Liver (tissue), 9 donors: Measurements from ENCODE around the gene TMEM40. TPM values are rescaled to one million over a fixed set of nuclear protein-coding genes. Genes with fewer than 3 reads are reported as not detected.

Experiments used
- DNase-seq: peaks from one replicate; pipeline ENCODE4 v3.0.0-alpha.2; 2017; ENCODE audit warnings: low spot score
- H3K27ac ChIP-seq, 2 donors: one replicate each; pipeline ENCODE4 v1.7.0; 2013; ENCODE audit warnings: inconsistent platforms in 2 of 2, low read length in 2 of 2, control low read depth in 1 of 2, low read depth in 1 of 2, mild to moderate bottlenecking in 1 of 2
- H3K27me3 ChIP-seq, 4 donors: one replicate each; pipeline versions ENCODE4 v1.6.1 to v1.7.0; 2013; ENCODE audit warnings: low read length in 3 of 4, inconsistent platforms in 1 of 4, mild to moderate bottlenecking in 1 of 4, moderate library complexity in 1 of 4; ENCODE audit not compliant: control insufficient read depth in 4 of 4, insufficient read depth in 4 of 4
- H3K36me3 ChIP-seq, 4 donors: one replicate each; pipeline versions ENCODE4 v1.6.1 to v1.7.0; 2013; ENCODE audit warnings: low read length in 3 of 4, mild to moderate bottlenecking in 3 of 4, low read depth in 1 of 4, moderate library complexity in 1 of 4; ENCODE audit not compliant: control insufficient read depth in 4 of 4, insufficient read depth in 3 of 4
- H3K4me1 ChIP-seq, 4 donors: one replicate each; pipeline versions ENCODE4 v1.6.1 to v1.7.0; 2013; ENCODE audit warnings: low read length in 3 of 4, mild to moderate bottlenecking in 3 of 4, moderate library complexity in 1 of 4; ENCODE audit not compliant: control insufficient read depth in 4 of 4, insufficient read depth in 4 of 4
- H3K4me3 ChIP-seq, 3 donors: one replicate each; pipeline versions ENCODE4 v1.6.1 to v1.7.0; 2013; ENCODE audit warnings: low read length in 3 of 3, control low read depth in 1 of 3, low read depth in 1 of 3, mild to moderate bottlenecking in 1 of 3
- H3K9ac ChIP-seq, 2 donors: one replicate each; pipeline ENCODE4 v1.7.0; 2013; ENCODE audit warnings: low read length in 2 of 2, mild to moderate bottlenecking in 2 of 2, moderate library complexity in 2 of 2, control low read depth in 1 of 2, low read depth in 1 of 2
- H3K9me3 ChIP-seq, 4 donors: one replicate each; pipeline versions ENCODE4 v1.6.1 to v1.7.0; 2013; ENCODE audit warnings: low read length in 3 of 4; ENCODE audit not compliant: control insufficient read depth in 4 of 4
- ATF3 ChIP-seq: IDR thresholded peaks from 2 replicates; pipeline ENCODE4 v1.6.1; 2016; ENCODE audit warnings: antibody characterized with exemption
- CTCF ChIP-seq: fragments of 150-350 bp; IDR thresholded peaks from 2 replicates; pipeline ENCODE4 v1.5.1; 2017; ENCODE audit warnings: improper control_type of control experiment, low read depth, low read length; ENCODE audit not compliant: missing input control
- EGR1 ChIP-seq, 2 donors: IDR thresholded peaks; 2 replicates each; pipeline ENCODE4 v1.6.1; 2016 to 2018; ENCODE audit warnings: antibody characterized with exemption in 2 of 2, low read depth in 2 of 2
- FOXA1 ChIP-seq: IDR thresholded peaks from 2 replicates; pipeline ENCODE4 v1.6.1; 2016; ENCODE audit warnings: antibody characterized with exemption
- FOXA2 ChIP-seq: IDR thresholded peaks from 2 replicates; pipeline ENCODE4 v1.6.1; 2016; ENCODE audit warnings: antibody characterized with exemption
- GABPA ChIP-seq, 2 donors: IDR thresholded peaks in 1 of 2; conservative IDR thresholded peaks in 1 of 2; 2 replicates each; pipeline ENCODE4 v1.6.1; 2016; ENCODE audit warnings: antibody characterized with exemption in 2 of 2, mild to moderate bottlenecking in 1 of 2, moderate library complexity in 1 of 2
- HNF4A ChIP-seq, 2 donors: conservative IDR thresholded peaks; 2 replicates each; pipeline ENCODE4 v1.6.1; 2016; ENCODE audit warnings: antibody characterized with exemption in 2 of 2, mild to moderate bottlenecking in 2 of 2
- JUND ChIP-seq, 2 donors: IDR thresholded peaks; 2 replicates each; pipeline ENCODE4 v1.6.1; 2016; ENCODE audit warnings: antibody characterized with exemption in 2 of 2
- MAX ChIP-seq: IDR thresholded peaks from 2 replicates; pipeline ENCODE4 v1.6.1; 2016; ENCODE audit warnings: antibody characterized with exemption
- NR2F2 ChIP-seq: IDR thresholded peaks from 2 replicates; pipeline ENCODE4 v1.6.1; 2016; ENCODE audit warnings: antibody characterized with exemption
- REST ChIP-seq: IDR thresholded peaks from 2 replicates; pipeline ENCODE4 v1.6.1; 2016; ENCODE audit warnings: antibody characterized with exemption, mild to moderate bottlenecking
- RXRA ChIP-seq, 2 donors: IDR thresholded peaks; 2 replicates each; pipeline ENCODE4 v1.6.1; 2017 to 2018; ENCODE audit warnings: antibody characterized with exemption in 2 of 2, mild to moderate bottlenecking in 1 of 2
- SP1 ChIP-seq: IDR thresholded peaks from 2 replicates; pipeline ENCODE4 v1.6.1; 2018; ENCODE audit warnings: antibody characterized with exemption, mild to moderate bottlenecking
- TAF1 ChIP-seq: conservative IDR thresholded peaks from 2 replicates; pipeline ENCODE4 v1.6.1; 2016; ENCODE audit warnings: antibody characterized with exemption, mild to moderate bottlenecking
- YY1 ChIP-seq: IDR thresholded peaks from 2 replicates; pipeline ENCODE4 v1.6.1; 2016; ENCODE audit warnings: antibody characterized with exemption, mild to moderate bottlenecking
- ZBTB33 ChIP-seq: IDR thresholded peaks from 2 replicates; pipeline ENCODE4 v1.6.1; 2016; ENCODE audit warnings: antibody characterized with exemption
- WGBS: extraction: QIAGEN DNeasy Blood & Tissue Kit; methylation state at CpG from one replicate; pipeline ENCODE4 v1.1.7; 2013; 5-methylcytosine and 5-hydroxymethylcytosine counted together
- polyA plus RNA-seq, 2 donors: library from polyadenylated mRNA; stranded (reverse) in 1 of 2; unstranded in 1 of 2; fragments of 200-250 nt in 1 of 2; fragments of >200 nt in 1 of 2; fragmentation: Nextera tagmentation in 1 of 2; extraction: Ambion mirVana in 1 of 2; gene quantifications; one replicate each; pipeline versions ENCODE4 v1.2.1 to v1.2.3, GENCODE V29; 2013 to 2015
- total RNA-seq, 2 donors: library from RNA; depleted of rRNA; stranded (reverse); fragments of >200 nt; gene quantifications; one replicate each; pipeline ENCODE4 v1.2.3, GENCODE V29; 2014
- donor health status: healthy.
- donor health status: healthy.
- donor health status: healthy.
- donor health status: healthy.
- donor health status: healthy.

TMEM40 gene
- total and polyA plus RNA-seq, 4 donors: 0.57 to 0.79 TPM; not detected in 2

GRCh38 chr3:12807066-12807465 lies 48.0 kb upstream of the TMEM40 start:
- TF ChIP-seq YY1: no peak
- TF ChIP-seq SP1: no peak
- no peak for TF ChIP-seq CTCF
- no peak for TF ChIP-seq ATF3
- TF ChIP-seq REST: no peak
- TF ChIP-seq RXRA (IDR thresholded peaks at IDR 0.05): no peak
- TF ChIP-seq FOXA2: no peak
- TF ChIP-seq MAX: no peak
- TF ChIP-seq TAF1: no peak
- peaks cover 0 to 7% (median 5%) of the 10 kb centered on the region in 4 donors for H3K4me1 ChIP-seq
- 96% methylated on average over 9 of the region's 9 CpGs for WGBS
- no peaks in the 10 kb centered on the region for H3K27me3 ChIP-seq
- no peaks in the 10 kb centered on the region for H3K9me3 ChIP-seq
- peaks cover 0 to 2% (median 0%) of the 10 kb centered on the region in 4 donors for H3K36me3 ChIP-seq
- no peak overlapping the region for H3K4me3 ChIP-seq
- no peak for DNase-seq
- H3K27ac ChIP-seq: no peak overlapping the region
- H3K9ac ChIP-seq: no peak overlapping the region

- no peak for DNase-seq
- 95% methylated on average over 12 of the region's 12 CpGs for WGBS
- Histone ChIP-seq H3K9ac (no peak overlapping the region), H3K27me3 (no peaks in the 10 kb centered on the region), H3K9me3 (no peaks in the 10 kb centered on the region), H3K4me1 (peaks cover 4 to 19% (median 9%) of the 10 kb centered on the region in 4 donors), H3K4me3 (no peak overlapping the region), H3K36me3 (peaks cover 0 to 2% (median 0%) of the 10 kb centered on the region in 4 donors), H3K27ac (no peak overlapping the region)
- no peak for TF ChIP-seq HNF4A (conservative IDR thresholded peaks at IDR 0.05)
- TF ChIP-seq ATF3: no peak
- TF ChIP-seq NR2F2: no peak
- TF ChIP-seq EGR1 (IDR thresholded peaks at IDR 0.05; ENCODE audit: low read depth in 2 of 2): no peak
- TF ChIP-seq YY1: no peak
- no peak for TF ChIP-seq REST
- no peak for TF ChIP-seq JUND (IDR thresholded peaks at IDR 0.05)
- TF ChIP-seq RXRA (IDR thresholded peaks at IDR 0.05): no peak
- TF ChIP-seq ZBTB33: no peak
- no peak for TF ChIP-seq FOXA2
- TF ChIP-seq FOXA1: no peak
- no peak for TF ChIP-seq SP1
- TF ChIP-seq GABPA (IDR thresholded peaks at IDR 0.05 in 1 of 2, conservative IDR thresholded peaks at IDR 0.05 in 1 of 2): no peak
These were observed 44.3 kb upstream of the TMEM40 start for GRCh38 chr3:12803371-12803770.
